HG03457 (cell line): Measurements from ENCODE around the gene RTN4.
"Not testable (repeated sequence)": the region's sequence is repeated elsewhere in the genome, so short reads cannot be mapped to it uniquely, and the experiment has no call there.

Experiments
- ATAC-seq: cut with Tn5 transposase; IDR thresholded peaks from one replicate; pipeline ENCODE4 v1.9.1; 2021; ENCODE audit warnings: moderate number of reproducible peaks; ENCODE audit not compliant: unreplicated experiment

RTN4 gene

GRCh38 chr2:55050100-55050994 lies at the start of gene RTN4:
Gene RTN4, minus strand, starts transcription at chr2:55050451. Its CDS starts 151 bp downstream, at chr2:55050300.
- peak; percentile 77 for ATAC-seq

GRCh38 chr2:55099493-55099877 lies 49.2 kb upstream of the RTN4 start:
- no peak for ATAC-seq

- ATAC-seq: no peak
Measured at GRCh38 chr2:55097461-55098410, 47.5 kb upstream of the RTN4 start.

- no peak for ATAC-seq
Measured at GRCh38 chr2:55097082-55097460, 46.8 kb upstream of the RTN4 start.

GRCh38 chr2:55096586-55096985 lies 46.3 kb upstream of the RTN4 start:
- ATAC-seq: no peak

GRCh38 chr2:55093381-55093780 lies 43.1 kb upstream of the RTN4 start:
- no peak for ATAC-seq

GRCh38 chr2:55092439-55092838 lies 42.2 kb upstream of the RTN4 start:
- no peak for ATAC-seq

GRCh38 chr2:55091681-55092080 lies 41.4 kb upstream of the RTN4 start:
- ATAC-seq: not testable (repeated sequence)

GRCh38 chr2:55090702-55091101 lies 40.5 kb upstream of the RTN4 start:
- ATAC-seq: no peak

- ATAC-seq: no peak
Measured at GRCh38 chr2:55089726-55090125, 39.5 kb upstream of the RTN4 start.

GRCh38 chr2:55088400-55088799 lies 38.1 kb upstream of the RTN4 start:
- no peak for ATAC-seq

- ATAC-seq: no peak
Measured at GRCh38 chr2:55087936-55088335, 37.7 kb upstream of the RTN4 start.

GRCh38 chr2:55087501-55087900 lies 37.2 kb upstream of the RTN4 start:
- no peak for ATAC-seq

- no peak for ATAC-seq
Measured at GRCh38 chr2:55085113-55086040, 35.1 kb upstream of the RTN4 start.

- ATAC-seq: no peak
Measured at GRCh38 chr2:55084641-55085040, 34.4 kb upstream of the RTN4 start.

- ATAC-seq: no peak
Measured at GRCh38 chr2:55080204-55080738, 30.0 kb upstream of the RTN4 start.

- ATAC-seq: no peak
Measured at GRCh38 chr2:55078956-55079355, 28.7 kb upstream of the RTN4 start.

GRCh38 chr2:55076721-55077120 lies 26.5 kb upstream of the RTN4 start:
- no peak for ATAC-seq

GRCh38 chr2:55076019-55076418 lies 25.8 kb upstream of the RTN4 start:
- ATAC-seq: not testable (repeated sequence)
